ENCODE results near the gene RRM2.
"Not testable (repeated sequence)": the region's sequence is repeated elsewhere in the genome, so short reads cannot be mapped to it uniquely, and the experiment has no call there.

The RRM2 gene

DNA sequence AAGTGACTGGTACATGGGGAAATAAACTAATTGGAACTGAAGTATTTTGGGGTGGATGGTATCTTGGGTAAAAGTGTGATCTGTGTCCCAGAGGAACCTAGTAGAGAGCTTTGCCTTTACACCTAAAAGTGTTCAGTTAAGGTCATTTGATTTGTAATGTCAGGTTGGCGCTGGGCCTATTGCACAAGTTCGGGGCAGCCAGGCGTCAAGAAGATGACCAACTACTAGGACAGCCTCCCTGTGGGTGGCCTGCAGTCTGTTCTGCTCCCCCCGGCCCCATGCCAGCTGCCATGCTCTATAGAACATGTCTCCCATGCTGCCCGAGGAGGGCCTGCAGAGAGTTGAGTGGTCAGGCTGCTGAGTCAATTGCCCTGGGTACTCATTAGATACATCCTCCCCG, 10.1 kb downstream of the RRM2 start:
- DNase-seq (ENCODE audit: low read depth) = no peak

- DNase-seq (ENCODE audit: low read depth) = no peak
Observed at GRCh38 chr2:10132996-10133647, 10.6 kb downstream of the RRM2 start.

GRCh38 chr2:10135296-10136089, 13.0 kb downstream of the RRM2 start:
- no peak for DNase-seq (ENCODE audit: low read depth)

DNA sequence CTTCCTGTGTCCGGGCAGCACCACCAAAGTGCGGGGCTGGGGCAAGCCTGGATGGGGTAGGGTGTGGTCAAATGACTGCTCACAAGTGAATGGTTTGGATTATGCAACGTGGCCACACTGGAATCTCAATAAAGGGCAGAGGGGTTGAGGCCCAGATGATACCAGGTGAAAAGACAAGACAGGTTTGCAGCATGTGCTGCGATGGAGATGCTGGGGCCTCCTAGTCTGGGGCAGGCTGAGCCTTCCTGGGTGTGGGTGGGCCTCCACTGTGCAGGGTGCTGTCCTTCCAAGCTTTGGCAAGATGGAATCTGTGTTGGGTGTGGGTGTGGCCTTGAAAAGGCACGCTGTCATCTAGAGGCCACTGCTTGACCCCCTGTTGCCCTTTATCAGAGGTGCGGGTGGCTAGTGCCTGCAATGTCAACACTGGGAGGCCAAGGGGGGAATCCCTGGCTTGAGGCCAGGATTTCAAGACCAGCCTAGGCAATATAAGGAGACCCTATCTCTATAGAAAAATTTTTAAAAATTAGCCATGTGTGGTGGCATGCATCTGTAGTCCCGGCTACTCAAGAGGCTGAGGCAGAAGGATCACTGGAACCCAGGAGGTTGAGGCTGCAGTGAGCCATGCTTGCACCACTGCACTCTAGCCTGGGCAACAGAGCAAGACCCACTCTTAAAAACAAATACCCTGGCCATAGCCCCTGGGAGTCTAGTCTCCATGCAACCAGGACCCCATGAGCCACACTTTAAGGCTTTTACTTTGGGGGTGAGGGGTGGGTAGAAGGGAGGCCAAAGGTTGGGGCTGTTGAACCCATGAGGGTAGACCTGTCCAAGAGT, 13.8 kb downstream of the RRM2 start:
- no peak for DNase-seq (ENCODE audit: low read depth)

GRCh38 chr2:10137053-10137843, 14.7 kb downstream of the RRM2 start:
- DNase-seq (ENCODE audit: low read depth) = no peak

- DNase-seq (ENCODE audit: low read depth) = no peak
Observed at GRCh38 chr2:10139536-10139935, 17.0 kb downstream of the RRM2 start.

DNA sequence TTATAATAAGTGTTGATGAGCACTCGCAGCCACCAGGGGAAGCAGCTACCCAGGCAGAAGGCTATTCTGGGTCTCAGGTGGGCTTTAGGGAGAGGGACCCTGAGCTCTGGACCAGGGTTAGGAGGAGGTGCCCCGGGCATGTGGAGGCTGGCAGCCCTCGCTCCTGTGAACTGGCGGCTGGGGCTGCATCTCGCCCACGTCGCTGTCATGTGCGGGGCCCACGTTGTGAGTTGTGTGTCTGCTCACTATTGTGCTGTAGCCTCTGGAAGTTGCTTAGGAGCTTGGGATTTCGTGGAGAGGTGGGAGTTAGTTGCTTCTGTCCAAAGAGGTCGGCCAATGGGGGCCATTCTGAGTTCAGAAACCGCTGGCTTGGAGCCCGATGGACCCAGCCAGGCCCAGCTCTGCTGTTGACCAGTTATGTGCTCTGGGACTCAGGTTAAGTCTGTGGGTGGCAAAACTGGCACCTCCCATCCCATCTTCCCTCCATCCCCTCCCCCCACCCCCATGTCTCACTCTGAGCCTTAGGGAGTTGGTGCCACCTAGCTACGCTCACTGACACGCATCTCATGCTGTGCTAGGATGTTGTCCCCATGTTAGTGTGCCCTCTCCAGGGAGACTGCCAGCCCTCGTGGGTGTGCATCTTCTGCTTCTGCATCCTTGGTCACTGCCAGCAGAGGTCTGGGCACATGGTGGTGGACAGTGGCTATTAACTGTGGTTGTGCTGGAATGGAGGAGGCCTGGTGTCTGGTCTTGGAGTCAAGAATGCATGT, 18.5 kb downstream of the RRM2 start:
- no peak for DNase-seq (ENCODE audit: low read depth)

DNA sequence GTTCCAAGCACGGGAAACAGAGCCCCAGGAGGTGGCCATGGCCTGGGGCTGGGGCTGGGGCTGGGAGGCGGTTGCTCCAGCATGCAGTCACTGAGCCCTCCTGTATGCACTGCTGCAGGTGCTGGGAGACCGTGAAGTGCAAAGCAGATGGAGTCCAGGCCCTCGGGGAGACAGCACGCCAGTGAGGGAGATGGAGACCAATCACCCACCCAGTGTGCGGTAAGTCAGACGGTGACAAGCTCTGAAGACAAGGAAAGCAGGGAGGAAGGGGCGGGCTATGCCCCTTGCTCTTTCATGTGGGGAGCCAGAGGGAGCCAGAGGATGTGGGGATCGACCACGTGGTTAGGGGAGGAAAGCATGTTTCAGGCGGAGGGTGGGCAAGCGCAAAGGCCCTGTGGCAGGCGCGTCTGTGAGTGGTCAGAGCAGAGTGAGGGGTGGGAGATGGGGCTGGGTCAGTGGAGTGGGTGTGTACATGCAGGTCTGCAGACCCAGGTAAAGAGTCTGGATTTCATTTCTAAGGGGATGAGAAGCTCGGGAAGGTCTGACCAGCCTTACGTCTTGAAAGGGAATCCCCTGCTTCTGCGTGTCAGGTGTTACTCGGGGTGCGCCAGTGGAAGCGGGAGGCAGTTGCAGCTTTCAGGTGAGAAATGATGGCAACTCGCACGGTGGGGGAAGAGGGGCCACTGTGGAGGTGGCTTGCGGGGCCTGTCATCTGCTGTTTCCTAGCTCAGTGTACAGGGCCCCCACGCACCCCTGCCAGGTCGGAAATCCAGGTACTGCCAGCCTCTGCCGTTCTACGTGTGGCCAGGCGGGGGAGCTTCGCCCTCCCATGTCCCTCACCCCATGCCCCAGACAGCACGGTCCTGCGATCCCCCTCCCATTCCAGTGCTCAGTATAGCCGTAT, 19.4 kb downstream of the RRM2 start:
- DNase-seq (ENCODE audit: low read depth) = no peak

DNA sequence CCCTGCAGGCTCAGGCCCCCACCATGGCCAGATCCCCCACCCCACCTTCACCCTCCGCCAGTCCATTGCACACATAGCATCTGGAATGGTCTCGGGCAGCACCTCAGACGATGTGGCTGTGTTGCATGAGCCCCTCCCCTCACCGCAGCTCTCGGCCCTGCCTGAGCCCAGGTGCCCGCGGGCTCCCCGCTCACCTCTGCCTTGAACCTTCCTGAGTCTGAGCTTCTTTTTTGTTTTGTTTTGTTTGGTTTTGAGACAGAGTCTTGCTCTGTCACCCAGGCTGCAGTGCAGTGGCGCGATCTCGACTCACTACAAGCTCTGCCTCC, 20.1 kb downstream of the RRM2 start:
- DNase-seq (ENCODE audit: low read depth) = no peak

DNA sequence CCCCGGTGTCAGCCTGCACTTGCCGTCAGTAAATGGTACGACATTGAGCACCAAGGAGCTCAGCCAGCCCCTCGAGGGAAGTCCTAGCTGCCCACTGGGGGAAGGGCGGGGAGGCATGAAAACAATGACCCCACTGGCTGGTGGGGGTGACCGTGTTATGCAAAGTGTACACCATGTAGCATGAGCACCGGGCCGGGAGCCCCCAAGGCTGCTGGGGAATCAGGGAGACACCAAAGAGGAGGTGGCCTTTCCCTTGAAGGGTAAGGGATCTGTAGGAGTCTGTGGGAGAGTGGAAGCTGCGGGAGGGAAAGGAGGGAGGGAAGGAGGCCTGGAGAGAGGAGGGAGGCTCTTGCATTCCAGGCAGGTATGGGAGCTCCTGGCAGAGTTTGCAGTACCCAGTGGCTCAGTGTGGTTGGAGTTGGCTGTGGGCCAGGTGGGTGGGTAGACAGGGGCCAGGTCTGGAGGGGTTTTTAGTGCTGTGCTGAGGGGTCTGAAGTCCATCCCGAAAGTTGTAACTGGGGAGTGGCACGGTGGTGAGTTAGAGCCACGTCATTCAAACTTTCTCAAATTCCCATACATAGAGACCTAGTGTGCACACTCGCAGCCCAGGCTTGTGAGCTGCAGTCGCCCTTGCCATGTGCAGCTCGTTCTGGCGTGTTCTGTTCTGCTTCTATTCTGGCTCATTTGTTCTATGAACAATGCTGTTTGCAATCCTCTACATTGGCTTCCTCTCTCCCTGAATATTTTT, 22.4 kb downstream of the RRM2 start:
- no peak for DNase-seq (ENCODE audit: low read depth)

- DNase-seq (ENCODE audit: low read depth) = no peak
Observed at GRCh38 chr2:10145519-10146357, 23.2 kb downstream of the RRM2 start.

- DNase-seq (ENCODE audit: low read depth) = no peak
Observed at GRCh38 chr2:10146366-10147005, 23.9 kb downstream of the RRM2 start.

DNA sequence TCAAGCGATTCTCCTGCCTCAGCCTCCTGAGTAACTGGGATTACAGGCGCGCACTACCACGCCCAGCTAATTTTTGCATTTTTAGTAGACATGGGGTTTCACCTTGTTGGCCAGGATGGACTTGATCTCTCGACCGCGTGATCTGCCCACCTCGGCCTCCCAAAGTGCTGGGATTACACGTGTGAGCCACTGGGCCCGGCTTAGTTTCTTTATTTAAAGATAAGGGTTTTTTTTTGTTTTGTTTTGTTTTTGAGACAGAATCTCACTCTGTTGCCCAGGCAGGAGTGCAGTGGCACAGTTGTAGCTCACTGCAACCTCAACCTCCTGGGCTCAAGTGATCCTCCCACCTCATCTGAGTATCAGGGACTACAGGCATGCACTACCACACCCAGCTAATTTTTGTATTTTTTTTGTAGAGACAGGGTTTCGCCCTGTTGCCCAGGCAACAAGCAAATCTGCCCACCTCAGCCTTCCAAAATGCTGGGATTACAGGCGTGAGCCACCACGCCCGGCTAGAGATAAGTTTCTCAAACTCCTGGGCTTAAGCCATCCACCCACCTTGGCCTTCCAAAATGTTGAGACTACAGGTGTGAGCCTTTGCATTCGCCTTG, 24.6 kb downstream of the RRM2 start:
- not testable (repeated sequence) for DNase-seq (ENCODE audit: low read depth)

DNA sequence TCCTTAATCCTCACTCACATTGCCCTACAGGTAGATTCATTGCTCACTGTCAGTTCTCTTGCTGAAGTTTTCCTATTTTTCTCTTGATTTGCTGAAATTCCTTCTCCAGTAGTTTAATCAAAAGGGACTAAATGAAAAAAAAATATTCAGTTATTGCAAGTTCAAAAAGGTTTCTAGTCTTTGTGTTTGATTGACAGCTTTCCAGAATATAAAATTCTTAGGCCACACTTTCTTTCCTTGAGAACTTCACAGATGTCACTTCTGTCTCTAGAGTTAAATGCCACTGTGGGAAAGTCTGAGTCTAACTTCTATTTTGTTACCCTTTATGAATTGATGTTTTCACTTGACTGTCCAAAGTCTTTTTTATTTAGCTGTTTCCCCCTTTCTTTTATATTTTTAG, 25.7 kb downstream of the RRM2 start:
- no peak for DNase-seq (ENCODE audit: low read depth)

DNA sequence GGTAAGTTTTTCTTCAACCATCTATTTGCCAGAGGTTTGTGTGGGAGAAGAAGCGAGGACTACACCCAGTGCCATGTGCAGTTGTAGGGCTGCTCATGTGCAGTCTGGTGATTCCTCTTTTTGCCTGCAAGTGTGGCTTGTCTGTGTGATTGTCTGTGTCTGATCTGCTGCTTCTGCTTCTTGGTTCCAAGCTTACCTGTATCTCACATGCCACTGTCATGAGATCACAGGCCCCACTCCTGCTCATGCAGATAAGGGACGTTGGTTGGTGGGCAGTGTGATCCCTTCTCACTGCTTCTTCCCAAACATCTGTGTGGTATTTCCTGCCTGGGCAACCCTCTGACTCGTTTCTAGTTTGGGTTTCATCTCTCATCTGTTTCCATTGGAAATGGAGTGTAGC, 27.1 kb downstream of the RRM2 start:
- DNase-seq (ENCODE audit: low read depth) = no peak

DNA sequence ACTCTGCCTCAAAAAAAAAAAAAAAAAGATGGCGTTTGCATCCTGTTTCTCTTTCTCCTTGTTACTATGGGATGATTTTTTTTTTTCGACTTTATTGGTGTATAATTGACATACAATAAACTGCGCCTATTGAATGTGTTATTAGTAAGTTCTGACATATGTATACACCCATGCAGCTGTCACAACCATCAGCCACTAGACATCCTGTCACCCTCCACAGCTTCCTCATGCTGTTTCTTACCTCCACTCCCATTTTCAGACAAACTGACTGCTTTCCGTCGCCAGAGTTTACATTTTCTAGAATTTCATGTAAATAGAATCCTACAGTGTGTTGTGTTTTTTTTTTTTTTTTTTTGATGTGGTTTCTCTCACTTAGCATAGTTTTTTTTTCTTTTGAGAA, 27.9 kb downstream of the RRM2 start:
- DNase-seq (ENCODE audit: low read depth) = no peak

- DNase-seq (ENCODE audit: low read depth) = no peak
Observed at GRCh38 chr2:10151462-10151861, 28.9 kb downstream of the RRM2 start.

GRCh38 chr2:10157293-10157692, 34.8 kb downstream of the RRM2 start:
- no peak for DNase-seq (ENCODE audit: low read depth)

Data from GM04504 (cell line).